GM10847 (cell line): ENCODE measurements around the gene DAPK1.

ENCODE experiments used
- POLR2A ChIP-seq: IDR thresholded peaks from 2 replicates; pipeline ENCODE4 v1.6.1; 2011; ENCODE audit not compliant: insufficient read length; ENCODE audit errors: extremely low read depth

Gene DAPK1

DNA sequence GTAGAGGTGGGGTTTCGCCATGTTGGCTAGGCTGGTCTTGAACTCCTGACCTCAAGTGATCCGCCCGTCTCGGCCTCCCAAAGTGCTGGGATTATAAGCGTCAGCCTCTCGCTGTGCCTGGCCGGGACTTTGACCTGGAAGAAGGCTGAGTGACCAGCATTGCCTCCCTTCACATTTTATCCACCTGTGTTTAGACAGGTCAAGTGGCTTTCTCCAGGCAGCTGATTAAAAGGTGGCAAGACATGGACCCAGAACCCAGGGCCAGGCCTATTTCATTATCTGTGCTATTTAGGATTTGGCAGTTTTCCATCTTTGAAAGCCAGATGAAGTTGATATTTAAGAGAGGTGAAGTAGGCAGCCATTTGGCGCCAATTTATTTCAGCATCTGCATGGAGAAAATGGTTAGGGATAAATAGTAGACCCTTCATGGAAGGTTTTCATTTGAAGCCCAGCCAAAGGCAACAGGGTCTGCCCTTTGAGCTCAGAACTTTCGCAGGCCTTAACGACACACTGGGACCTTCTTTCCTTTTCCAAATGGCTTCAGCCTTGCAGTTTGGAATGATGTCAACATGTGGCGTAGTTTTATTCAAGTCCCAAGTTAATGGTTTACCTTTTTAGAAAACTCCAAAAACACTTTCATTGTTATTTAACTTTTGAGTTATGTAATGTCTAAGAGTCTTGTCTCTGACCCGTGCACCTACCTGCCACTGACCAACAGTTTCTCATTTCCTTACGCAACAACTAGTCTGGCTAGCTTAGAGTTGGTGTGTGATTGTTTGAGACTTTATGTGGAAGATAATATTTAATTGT is 8.4 kb downstream of the DAPK1 start:
- no peak for TF ChIP-seq POLR2A

DNA sequence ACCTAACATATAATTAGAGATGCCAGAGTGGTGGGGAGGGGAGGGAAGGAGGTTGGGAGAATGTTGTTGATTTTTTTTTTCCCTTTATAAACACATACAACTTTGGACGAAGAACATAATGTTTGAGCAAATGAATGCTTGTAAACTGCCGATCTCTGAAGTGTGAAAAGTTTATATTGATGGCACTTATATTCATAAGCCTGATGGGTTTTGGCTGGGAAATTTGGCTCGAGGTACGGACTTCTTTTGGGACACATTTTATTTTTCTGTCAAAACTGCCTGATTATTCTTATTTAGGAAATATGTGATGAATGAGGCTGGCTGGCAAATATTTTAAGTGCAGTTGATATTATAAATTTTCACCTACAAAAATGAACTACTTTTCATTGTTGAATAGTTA is 9.9 kb downstream of the DAPK1 start:
- no peak for TF ChIP-seq POLR2A

DNA sequence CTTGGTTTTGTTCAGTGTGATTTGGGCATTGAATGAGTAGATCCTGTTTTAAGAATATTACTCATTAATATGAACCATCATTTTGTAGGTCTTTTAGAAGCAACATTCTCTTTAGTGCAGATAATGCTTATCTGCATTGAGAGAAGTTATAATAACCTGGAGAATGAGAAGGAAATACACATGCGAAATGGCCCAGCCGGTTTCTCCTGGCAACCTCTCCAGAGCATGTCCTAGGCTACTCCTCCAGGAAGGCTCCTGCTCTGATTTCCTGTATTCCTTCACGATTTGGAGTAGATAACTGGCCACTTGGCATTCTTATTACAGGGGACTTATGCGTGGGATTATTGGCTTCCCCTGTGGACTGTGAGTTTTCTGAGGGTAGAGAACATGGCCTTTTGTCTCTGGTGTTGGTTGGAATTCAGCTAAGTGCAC is 12.6 kb downstream of the DAPK1 start:
- no peak for TF ChIP-seq POLR2A

DNA sequence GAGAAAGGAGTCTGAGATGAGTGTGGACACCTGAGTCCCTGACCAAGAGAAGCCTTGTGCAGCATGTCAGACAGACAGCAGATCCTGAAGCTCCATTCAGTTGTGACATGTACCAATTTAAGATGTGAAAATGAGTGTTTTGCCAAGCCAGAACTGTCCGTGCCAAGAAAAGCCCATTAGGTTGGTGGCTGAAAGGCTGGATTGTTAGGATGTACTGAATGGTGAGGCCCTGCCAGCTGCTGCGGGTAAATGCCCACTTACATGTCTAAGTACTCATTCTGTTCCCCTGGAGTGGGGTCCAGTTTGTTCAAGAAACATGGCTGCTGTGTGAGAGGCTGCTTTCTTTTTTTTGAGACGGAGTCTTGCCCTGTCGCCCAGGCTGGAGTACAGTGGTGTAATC is 14.6 kb downstream of the DAPK1 start:
- TF ChIP-seq POLR2A, result no peak

DNA sequence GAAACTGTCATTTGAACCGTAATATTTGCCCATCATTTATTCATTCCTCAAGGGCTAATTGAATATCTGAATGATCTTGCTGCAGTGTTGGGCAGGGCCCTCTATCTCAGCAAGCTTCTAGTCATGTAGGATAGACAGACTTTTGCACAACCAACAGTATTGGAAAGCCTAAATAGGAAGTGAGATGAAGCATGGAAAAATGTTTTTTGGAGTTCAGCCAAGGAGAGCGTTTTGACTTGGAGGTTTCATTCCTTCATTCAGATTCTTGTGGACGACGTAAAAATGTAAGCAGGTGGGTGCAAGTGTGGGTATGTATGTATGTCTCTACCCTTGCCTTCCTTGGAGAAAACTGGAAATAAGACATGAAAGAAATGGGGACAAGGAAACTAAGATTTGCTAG is 15.5 kb downstream of the DAPK1 start:
- no peak for TF ChIP-seq POLR2A

DNA sequence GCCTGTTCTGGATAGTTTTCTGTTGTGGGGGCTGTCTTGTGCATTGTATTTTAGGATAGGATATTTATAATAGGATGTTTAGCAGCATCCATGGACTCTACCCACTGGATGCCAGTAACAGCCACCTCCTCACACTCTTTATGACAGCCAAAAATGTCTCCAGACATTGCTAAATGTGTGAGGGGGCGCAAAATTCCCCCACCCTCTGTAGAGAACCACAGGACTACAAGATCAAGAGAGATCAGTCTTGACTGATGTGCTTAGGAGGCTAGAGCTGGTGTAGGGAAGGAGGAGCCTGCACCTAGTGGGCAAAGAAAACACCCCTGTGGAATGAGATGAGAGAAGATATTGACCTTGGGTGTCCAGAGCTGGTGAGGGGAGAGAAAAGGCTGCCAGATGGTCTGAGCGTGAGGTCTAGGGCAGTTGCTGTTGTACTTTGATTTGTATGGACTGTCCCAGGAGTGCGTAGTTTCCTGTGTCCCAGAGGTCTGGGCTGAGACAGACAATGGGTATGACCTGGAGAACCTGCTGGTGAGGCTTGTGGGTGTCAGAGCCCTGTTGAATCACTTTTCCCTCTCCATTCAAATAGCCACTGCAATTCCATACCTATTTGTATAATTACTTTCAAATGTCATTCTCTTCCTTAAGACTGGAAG is 16.3 kb downstream of the DAPK1 start:
- no peak for TF ChIP-seq POLR2A

DNA sequence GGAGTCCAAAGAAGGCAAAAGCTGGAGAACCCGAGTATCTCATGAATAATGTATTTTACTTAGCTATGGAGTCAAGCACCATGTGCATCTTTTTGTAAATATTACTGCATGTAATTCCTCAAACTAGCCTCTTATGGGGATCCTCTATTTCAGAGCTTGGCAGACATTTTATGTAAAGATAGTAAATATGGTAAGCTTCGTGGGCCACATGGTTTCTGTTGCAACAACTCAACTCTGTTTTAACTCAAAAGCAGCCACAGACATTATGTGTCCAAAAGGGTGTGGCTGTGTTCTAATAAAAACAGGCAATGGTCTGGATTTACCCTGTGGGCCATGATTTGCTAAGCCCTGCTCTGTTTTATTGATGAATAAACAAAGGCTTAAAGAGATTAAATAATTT is 17.3 kb downstream of the DAPK1 start:
- no peak for TF ChIP-seq POLR2A

DNA sequence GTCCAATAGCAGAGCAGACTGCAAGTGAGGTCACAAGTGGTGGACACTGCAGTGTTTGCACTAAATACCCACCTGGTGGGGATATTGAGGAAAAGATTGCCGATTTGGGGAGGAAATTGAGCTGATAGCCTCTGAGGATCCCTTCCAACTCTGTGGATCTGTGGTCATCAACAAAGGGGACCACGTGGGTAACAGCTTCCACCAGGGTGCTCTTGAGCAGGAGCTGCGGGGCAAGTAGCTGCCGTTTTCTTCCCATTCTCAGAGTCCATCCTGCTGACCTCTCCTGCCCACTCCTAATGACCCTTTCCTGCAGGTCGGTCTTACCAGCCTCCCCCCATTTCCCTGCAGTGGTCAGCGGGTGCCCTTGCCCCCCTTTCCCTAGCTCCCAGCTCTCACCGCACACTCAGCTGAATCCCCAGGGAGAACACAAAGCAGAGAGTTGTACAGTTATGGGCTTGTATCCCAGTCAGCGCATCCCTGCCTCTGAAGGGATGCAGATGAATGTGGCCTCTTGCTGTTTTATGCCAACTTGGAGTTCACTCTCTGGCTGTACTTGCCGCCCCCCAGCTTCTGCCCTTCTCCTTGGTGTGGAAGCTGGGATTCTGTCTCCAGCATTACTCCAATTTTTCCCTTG is 18.0 kb downstream of the DAPK1 start:
- no peak for TF ChIP-seq POLR2A

DNA sequence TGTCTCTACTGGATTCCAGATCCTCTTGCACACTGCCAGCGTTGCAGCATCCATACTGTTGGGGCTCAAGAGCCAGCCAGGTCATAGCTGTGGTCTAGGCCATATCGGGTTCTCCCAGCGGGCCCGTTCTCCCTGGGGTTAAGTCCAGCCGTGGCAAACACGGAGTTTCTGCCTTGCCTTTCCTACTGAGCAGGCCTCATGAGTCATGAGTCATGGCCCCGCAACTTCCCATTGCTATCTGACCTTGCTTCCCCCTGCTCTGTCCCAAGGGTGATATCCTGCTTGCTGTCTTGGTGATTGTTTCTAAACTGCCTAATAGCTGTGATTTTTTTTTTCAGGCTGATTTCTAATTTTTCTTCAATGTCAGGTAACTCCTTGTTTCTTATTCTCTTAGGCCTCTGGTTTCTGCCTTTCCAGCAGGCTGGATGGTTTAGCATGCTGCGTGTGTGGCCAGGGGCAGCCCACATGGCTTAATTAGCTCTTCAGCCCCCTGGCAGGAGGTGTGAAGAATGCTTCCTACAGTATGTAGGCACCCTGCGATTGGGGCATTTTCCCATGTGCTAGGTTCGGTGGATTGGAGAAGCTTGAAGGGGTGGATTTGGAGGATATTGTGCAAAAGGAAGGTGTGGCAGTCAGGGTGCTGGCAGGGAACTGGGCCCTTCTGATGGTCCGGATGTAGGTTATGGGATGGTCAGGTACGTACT is 18.7 kb downstream of the DAPK1 start:
- TF ChIP-seq POLR2A, result no peak

DNA sequence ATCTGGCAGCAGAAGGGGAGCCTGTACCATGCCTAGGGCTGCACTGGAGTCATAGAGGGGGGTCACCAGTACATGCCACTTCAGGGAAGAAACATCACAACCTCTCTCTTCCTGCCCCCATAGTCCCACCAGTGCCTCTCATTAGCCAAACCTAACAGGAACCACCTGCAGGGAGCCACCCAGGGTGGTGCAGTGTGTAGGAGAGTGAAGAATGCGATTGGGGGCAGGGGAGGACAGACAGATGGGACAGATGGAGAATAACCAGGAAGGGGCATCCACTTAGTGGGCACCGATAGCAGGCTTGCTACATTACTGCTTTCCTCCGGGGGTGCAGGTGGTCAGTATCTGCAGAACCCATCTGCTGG is 19.2 kb downstream of the DAPK1 start:
- no peak for TF ChIP-seq POLR2A

DNA sequence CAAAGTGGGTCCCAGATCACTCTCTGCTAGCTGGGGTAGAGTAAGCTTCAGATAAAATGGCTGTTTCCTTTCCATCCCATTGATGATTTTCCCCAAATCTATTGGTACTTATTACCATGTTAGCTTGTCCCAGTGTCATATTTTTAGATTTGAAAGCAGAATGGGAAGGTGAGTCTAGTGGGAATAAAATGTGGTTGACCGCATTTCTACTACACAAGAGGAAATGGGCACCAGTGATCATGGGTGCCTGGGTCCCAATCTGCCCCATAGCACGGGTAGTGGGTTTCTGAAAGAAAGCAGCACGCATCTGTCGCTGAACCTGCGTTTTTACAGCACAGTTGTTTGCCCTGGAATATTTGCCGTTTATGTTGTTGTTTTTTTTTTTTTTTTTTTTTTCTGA is 20.1 kb downstream of the DAPK1 start:
- no peak for TF ChIP-seq POLR2A

DNA sequence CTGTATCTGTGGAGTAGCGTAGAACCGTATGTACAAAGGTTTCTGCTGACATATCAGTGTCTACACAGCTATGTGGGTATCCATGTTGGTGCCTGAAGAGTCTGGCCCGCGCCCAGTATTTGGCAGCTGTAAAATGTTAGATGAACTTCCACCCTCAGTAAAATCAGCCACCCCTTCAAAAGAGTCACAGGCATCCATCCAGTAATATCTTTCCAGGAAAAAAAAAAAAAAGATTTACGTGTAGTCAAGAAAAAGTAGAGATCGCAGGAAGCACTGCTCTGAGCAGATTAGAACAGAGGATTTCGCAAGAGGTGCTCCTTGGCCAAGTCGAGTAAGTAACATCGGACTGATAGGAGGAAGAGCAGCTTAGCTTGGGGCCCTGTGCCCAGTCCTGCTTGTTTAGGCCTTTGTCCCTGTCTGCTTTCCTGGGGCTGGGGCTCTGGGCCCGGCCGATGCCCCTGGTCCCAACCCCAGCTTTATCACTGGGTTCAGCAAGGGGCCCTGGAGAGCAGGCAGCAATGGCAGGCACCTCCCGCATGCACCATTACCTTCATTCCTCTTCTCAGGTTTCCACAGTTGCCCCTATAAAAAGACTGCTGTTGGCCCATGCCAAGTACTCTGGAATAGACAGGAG is 21.2 kb downstream of the DAPK1 start:
- TF ChIP-seq POLR2A, result no peak

DNA sequence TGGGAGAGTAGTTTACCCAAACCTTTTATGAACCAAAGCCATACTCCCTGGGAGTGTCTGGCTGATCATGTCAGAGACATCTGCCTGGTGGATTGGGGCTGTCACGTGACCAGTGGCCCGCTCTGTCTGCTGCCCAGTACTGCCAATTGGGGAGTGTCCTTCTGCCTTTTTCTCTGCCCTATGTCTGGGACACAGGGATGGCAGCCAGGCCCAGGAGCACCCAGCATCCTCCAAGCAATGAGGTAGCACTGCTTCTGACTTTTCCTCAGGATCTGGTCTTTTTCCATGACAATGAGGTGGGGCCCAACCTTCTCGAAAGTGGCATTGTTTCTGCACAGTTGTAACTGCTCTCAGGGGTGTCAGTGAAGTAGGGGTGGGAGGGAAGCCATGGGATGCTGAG is 21.8 kb downstream of the DAPK1 start:
- TF ChIP-seq POLR2A, result no peak

DNA sequence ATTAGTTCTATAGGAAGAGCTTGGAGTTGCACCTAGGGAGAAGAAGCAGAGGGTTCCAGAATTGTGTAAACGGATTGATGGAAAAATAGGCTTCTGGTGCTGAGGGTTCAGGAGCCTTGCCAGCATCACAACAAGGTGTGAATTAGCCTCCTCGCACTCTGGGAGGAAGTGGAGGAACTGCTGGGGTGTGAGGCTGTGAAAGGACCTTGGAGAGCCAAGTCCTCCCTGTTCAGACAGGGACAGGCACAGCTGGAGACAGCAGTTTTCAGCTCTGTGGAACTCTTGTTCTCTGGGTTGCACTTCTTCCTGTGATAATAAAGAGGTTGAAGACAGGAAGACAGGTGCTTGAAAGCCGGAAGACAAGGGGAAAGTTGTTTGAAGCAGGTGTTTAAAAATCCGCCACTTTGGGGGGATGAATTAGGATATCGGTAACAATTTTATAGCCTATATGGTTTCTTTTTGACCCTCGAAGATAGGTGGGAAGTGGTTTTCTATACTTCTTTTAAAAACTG is 22.6 kb downstream of the DAPK1 start:
- no peak for TF ChIP-seq POLR2A

DNA sequence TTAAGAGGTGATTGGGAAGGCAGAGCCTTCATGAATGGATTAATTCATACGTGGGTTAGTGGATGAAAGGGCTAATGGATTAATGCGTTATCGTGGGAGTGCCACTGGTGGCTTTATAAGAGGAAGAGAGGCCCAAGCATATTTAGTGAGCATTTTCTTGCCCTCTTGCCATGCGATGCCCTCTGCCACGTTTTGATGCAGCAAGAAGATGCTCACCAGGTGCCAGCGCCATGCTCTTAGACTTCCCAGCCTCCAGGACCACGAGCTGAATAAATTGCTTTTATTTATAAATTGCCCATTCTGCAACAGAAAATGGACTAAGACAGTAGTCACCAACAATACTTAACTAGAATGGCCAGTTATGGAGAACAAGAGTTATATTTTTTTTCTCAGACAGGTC is 24.2 kb downstream of the DAPK1 start:
- no peak for TF ChIP-seq POLR2A
